HFFc6 (cell line): ENCODE measurements around the gene HEMGN. TPM values are rescaled to one million over a fixed set of nuclear protein-coding genes. Genes with fewer than 3 reads are reported as not detected.

Source experiments
- DNase-seq: peaks from one replicate; pipeline ENCODE4 v3.0.0-alpha.2; 2018
- H3K27ac Mint-ChIP-seq: 2 replicates; pipeline ENCODE4 v1.8.0; 2020; ENCODE audit warnings: mild to moderate bottlenecking, mixed read lengths
- H3K27me3 Mint-ChIP-seq: 2 replicates; pipeline ENCODE4 v1.8.0; 2021; ENCODE audit warnings: mild to moderate bottlenecking, moderate library complexity, mixed read lengths; ENCODE audit not compliant: insufficient read depth
- H3K36me3 Mint-ChIP-seq: 2 replicates; pipeline ENCODE4 v1.8.0; 2021; ENCODE audit warnings: low read depth, mixed read lengths
- H3K4me1 Mint-ChIP-seq: 2 replicates; pipeline ENCODE4 v1.8.0; 2020; ENCODE audit warnings: low read depth, mixed read lengths
- H3K4me3 Mint-ChIP-seq: 2 replicates; pipeline ENCODE4 v1.8.0; 2020; ENCODE audit warnings: mild to moderate bottlenecking, moderate library complexity, mixed read lengths
- H3K9me3 Mint-ChIP-seq: 2 replicates; pipeline ENCODE4 v1.8.0; 2020; ENCODE audit warnings: mild to moderate bottlenecking, mixed read lengths
- total RNA-seq, 6 experiments: library from RNA; stranded (reverse); fragmentation: NEBNext Ultra II Directional; extraction: Animal tissue kit (Norgen Biotek cat#: 25700); gene quantifications; 2 replicates in 1 of 6; 3 replicates in 5 of 6; pipeline ENCODE4 v1.2.3, GENCODE V29; 2021
- TF ChIP-seq, protein P1 (sequence below): fragments of 200-600 bp; sonication (generic); IDR thresholded peaks from 2 replicates; pipeline ENCODE4 v1.5.0; 2021; ENCODE audit warnings: antibody characterized with exemption, mild to moderate bottlenecking

HEMGN gene
- total RNA-seq, 6 experiments from 2014 or later = not detected

GRCh38 chr9:97933297-97933998 is 4.5 kb downstream of the HEMGN start:
- Mint-ChIP-seq H3K27ac (no peak overlapping the region), H3K4me3 (no peak overlapping the region), H3K9me3 (no peaks in the 10 kb centered on the region), H3K36me3 (no peaks in the 10 kb centered on the region), H3K27me3 (peaks cover 38% of the 10 kb centered on the region), H3K4me1 (no peaks in the 10 kb centered on the region)
- DNase-seq = no peak
- TF ChIP-seq, protein P1, sequence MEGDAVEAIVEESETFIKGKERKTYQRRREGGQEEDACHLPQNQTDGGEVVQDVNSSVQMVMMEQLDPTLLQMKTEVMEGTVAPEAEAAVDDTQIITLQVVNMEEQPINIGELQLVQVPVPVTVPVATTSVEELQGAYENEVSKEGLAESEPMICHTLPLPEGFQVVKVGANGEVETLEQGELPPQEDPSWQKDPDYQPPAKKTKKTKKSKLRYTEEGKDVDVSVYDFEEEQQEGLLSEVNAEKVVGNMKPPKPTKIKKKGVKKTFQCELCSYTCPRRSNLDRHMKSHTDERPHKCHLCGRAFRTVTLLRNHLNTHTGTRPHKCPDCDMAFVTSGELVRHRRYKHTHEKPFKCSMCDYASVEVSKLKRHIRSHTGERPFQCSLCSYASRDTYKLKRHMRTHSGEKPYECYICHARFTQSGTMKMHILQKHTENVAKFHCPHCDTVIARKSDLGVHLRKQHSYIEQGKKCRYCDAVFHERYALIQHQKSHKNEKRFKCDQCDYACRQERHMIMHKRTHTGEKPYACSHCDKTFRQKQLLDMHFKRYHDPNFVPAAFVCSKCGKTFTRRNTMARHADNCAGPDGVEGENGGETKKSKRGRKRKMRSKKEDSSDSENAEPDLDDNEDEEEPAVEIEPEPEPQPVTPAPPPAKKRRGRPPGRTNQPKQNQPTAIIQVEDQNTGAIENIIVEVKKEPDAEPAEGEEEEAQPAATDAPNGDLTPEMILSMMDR = no peak

GRCh38 chr9:97930972-97931371 is 7.0 kb downstream of the HEMGN start:
- Mint-ChIP-seq H3K9me3 (no peaks in the 10 kb centered on the region), H3K4me1 (no peaks in the 10 kb centered on the region), H3K27me3 (peaks cover 33% of the 10 kb centered on the region), H3K4me3 (no peak overlapping the region), H3K27ac (no peak overlapping the region), H3K36me3 (no peaks in the 10 kb centered on the region)
- no peak for DNase-seq
- TF ChIP-seq, protein P1 = no peak

GRCh38 chr9:97928986-97929604 is 8.9 kb downstream of the HEMGN start:
- peaks cover 3% of the 10 kb centered on the region for H3K4me1 Mint-ChIP-seq
- H3K27ac Mint-ChIP-seq = no peak overlapping the region
- no peak for DNase-seq
- H3K4me3 Mint-ChIP-seq = no peak overlapping the region
- H3K36me3 Mint-ChIP-seq = no peaks in the 10 kb centered on the region
- no peaks in the 10 kb centered on the region for H3K9me3 Mint-ChIP-seq
- TF ChIP-seq, protein P1 = no peak
- H3K27me3 Mint-ChIP-seq = peaks cover 34% of the 10 kb centered on the region

GRCh38 chr9:97925497-97926334 is 12.3 kb downstream of the HEMGN start:
- no peak overlapping the region for H3K4me3 Mint-ChIP-seq
- TF ChIP-seq, protein P1 = no peak
- peaks cover 6% of the 10 kb centered on the region for H3K36me3 Mint-ChIP-seq
- no peaks in the 10 kb centered on the region for H3K9me3 Mint-ChIP-seq
- peaks cover 18% of the 10 kb centered on the region for H3K27me3 Mint-ChIP-seq
- no peak for DNase-seq
- peaks cover 31% of the 10 kb centered on the region for H3K4me1 Mint-ChIP-seq
- H3K27ac Mint-ChIP-seq = no peak overlapping the region

DNA sequence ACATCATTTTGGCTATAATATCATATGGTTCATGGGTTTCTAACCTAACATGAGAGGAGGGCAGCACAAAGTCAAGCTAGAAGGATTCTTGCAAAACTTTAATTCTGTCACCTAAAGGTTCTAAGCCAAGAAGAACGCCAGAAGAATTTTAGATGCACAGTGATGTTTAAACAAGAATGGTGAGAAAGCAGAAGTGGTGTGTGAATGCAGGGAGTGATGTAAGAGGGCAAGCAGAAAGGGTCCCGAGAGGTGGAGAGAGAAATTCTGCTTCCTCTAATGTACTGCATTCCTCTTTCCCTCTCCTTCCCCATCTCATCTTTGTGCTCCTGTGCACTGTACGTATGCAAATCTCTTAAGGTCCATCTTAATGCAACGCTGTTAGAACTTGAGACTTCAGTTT is 13.6 kb downstream of the HEMGN start:
- Mint-ChIP-seq H3K4me1 (peaks cover 37% of the 10 kb centered on the region), H3K4me3 (no peak overlapping the region; the same call in 1 of the 2 replicates), H3K9me3 (no peaks in the 10 kb centered on the region), H3K27ac (no peak overlapping the region), H3K36me3 (peaks cover 6% of the 10 kb centered on the region), H3K27me3 (peaks cover 16% of the 10 kb centered on the region)
- TF ChIP-seq, protein P1 = no peak
- no peak for DNase-seq
